ENCODE measurements around the gene BCLAF1. TPM values are rescaled to one million over a fixed set of nuclear protein-coding genes. Genes with fewer than 3 reads are reported as not detected.

The BCLAF1 gene
- total and polyA plus RNA-seq, 4 donors: 23.2 to 326 (median 68.5) TPM

DNA sequence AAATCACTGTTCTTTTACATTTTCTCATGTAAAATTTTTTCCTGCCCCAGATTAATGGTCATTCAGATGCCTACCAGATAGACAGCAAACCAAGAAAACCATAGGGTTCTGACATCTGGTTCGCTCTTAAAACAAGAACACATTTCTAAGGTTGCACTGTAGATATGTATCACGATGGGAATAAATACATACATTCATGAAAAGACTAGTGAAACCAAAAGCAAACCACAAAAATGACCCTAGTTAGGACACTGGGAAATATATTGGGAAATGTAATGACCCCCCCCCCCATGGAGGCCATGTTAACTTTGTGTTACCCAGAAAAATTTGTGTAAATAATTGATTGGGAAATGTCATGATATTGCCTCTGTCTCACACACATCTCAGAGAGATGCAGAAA, 77.0 kb downstream of the BCLAF1 start:
- TF ChIP-seq, protein P1, sequence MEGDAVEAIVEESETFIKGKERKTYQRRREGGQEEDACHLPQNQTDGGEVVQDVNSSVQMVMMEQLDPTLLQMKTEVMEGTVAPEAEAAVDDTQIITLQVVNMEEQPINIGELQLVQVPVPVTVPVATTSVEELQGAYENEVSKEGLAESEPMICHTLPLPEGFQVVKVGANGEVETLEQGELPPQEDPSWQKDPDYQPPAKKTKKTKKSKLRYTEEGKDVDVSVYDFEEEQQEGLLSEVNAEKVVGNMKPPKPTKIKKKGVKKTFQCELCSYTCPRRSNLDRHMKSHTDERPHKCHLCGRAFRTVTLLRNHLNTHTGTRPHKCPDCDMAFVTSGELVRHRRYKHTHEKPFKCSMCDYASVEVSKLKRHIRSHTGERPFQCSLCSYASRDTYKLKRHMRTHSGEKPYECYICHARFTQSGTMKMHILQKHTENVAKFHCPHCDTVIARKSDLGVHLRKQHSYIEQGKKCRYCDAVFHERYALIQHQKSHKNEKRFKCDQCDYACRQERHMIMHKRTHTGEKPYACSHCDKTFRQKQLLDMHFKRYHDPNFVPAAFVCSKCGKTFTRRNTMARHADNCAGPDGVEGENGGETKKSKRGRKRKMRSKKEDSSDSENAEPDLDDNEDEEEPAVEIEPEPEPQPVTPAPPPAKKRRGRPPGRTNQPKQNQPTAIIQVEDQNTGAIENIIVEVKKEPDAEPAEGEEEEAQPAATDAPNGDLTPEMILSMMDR (IDR thresholded peaks at IDR 0.05; ENCODE audit: control extremely low read depth, extremely low read depth): no peak
- no peak overlapping the region for H3K9ac ChIP-seq (ENCODE audit: insufficient read depth in 1 of 2, low read length in 2 of 2)
- H3K9me3 ChIP-seq (ENCODE audit: control insufficient read depth in 4 of 4, insufficient read depth in 3 of 4, low read length in 3 of 4): no peaks in the 10 kb centered on the region
- H3K27ac ChIP-seq (ENCODE audit: low read depth in 1 of 2, low read length in 1 of 2): no peak overlapping the region
- no peak for ATAC-seq (ENCODE audit: insufficient read depth, low FRiP score)
- DNase-seq: peak in 1 of 3 donors; percentile 20
- H3K4me1 ChIP-seq (ENCODE audit: control insufficient read depth in 5 of 5, insufficient read depth in 5 of 5, low read length in 5 of 5): peaks cover 0 to 23% (median 3%) of the 10 kb centered on the region in 5 donors
- 93 to 95% methylated on average over 2 of the region's 2 CpGs for WGBS, 2 donors
- H3K36me3 ChIP-seq (ENCODE audit: control insufficient read depth in 4 of 4, insufficient read depth in 4 of 4, low read length in 4 of 4): no peaks in the 10 kb centered on the region
- H3K4me3 ChIP-seq: no peak overlapping the region
- H3K27me3 ChIP-seq (ENCODE audit: control insufficient read depth in 3 of 3, insufficient read depth in 3 of 3, low read length in 2 of 3): peaks cover 0 to 3% (median 0%) of the 10 kb centered on the region in 3 donors

DNA sequence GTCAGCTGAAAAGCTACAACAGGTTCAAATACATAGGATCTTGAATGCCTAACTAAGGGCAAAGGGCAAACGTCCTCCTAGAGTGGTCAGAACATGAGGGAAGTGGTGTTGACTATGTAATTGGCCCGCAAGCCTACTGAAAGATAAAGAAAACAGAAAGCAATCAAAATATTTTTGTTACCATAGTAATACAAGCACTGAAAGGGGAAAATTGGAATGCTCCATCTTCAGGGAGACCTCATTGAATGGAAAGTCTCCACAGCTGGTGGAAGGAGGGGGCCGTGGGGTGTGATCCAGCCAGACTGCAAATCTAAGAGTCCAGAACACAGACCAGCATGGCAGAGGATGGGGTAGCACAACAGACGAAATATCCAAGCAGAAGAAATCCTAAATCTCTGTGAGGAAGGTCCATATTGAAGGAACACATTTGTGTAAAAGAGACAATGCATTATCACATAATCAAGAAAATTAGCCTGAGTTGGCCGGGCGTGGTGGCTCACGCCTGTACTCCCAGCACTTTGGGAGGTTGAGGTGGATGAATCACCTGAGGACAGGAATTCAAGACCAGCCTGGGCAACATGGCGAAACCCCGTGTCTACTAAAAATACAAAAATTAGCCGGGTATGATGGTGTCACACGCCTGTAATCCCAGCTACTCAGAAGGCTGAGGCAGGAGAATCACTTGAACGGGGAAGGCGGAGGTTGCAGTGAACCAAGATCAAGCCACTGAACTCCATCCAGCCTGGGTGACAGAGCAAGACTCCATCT, 79.1 kb downstream of the BCLAF1 start:
- Histone ChIP-seq H3K36me3 (ENCODE audit: control insufficient read depth in 4 of 4, insufficient read depth in 4 of 4, low read length in 4 of 4) (no peaks in the 10 kb centered on the region), H3K4me1 (ENCODE audit: control insufficient read depth in 5 of 5, insufficient read depth in 5 of 5, low read length in 5 of 5) (peaks cover 0 to 20% (median 2%) of the 10 kb centered on the region in 5 donors), H3K9ac (ENCODE audit: insufficient read depth in 1 of 2, low read length in 2 of 2) (no peak overlapping the region), H3K27me3 (ENCODE audit: control insufficient read depth in 3 of 3, insufficient read depth in 3 of 3, low read length in 2 of 3) (peaks cover 0 to 3% (median 0%) of the 10 kb centered on the region in 3 donors), H3K9me3 (ENCODE audit: control insufficient read depth in 4 of 4, insufficient read depth in 3 of 4, low read length in 3 of 4) (peaks cover 0 to under 1% (median 0%) of the 10 kb centered on the region in 4 donors), H3K4me3 (no peak overlapping the region), H3K27ac (ENCODE audit: low read depth in 1 of 2, low read length in 1 of 2) (no peak overlapping the region)
- DNase-seq: peak in 2 of 3 donors; percentile 33 to 39
- no peak for ATAC-seq (ENCODE audit: insufficient read depth, low FRiP score)
- WGBS, 2 donors: 88 to 94% methylated on average over 13 of the region's 13 CpGs
- TF ChIP-seq, protein P1 (IDR thresholded peaks at IDR 0.05; ENCODE audit: control extremely low read depth, extremely low read depth): no peak

DNA sequence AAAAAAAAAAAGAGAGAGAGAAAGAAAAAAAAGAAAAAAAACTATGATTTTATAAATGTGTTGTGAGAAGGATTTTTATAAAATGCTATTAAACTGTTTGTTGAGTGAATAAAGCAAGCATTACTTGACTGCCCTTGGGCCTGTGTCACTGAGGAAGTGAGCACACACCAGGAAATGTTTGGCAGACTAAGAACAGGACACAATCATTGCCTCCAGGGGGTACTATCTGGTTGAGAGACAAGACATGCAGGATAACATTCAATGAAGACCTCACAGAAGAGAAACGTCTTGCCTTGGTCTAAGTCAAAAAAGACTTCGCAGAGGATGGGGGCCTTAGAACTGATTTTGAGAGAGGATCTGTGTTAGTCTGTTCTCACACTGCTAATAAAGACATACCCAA, 80.2 kb downstream of the BCLAF1 start:
- WGBS, 2 donors: 89 to 98% methylated on average over 2 of the region's 2 CpGs
- H3K27me3 ChIP-seq (ENCODE audit: control insufficient read depth in 3 of 3, insufficient read depth in 3 of 3, low read length in 2 of 3): peaks cover 0 to 3% (median 0%) of the 10 kb centered on the region in 3 donors
- no peak for DNase-seq
- TF ChIP-seq, protein P1 (IDR thresholded peaks at IDR 0.05; ENCODE audit: control extremely low read depth, extremely low read depth): no peak
- H3K27ac ChIP-seq (ENCODE audit: low read depth in 1 of 2, low read length in 1 of 2): no peak overlapping the region
- no peak overlapping the region for H3K9ac ChIP-seq (ENCODE audit: insufficient read depth in 1 of 2, low read length in 2 of 2)
- peaks cover 0 to 2% (median 0%) of the 10 kb centered on the region in 4 donors for H3K9me3 ChIP-seq (ENCODE audit: control insufficient read depth in 4 of 4, insufficient read depth in 3 of 4, low read length in 3 of 4)
- H3K36me3 ChIP-seq (ENCODE audit: control insufficient read depth in 4 of 4, insufficient read depth in 4 of 4, low read length in 4 of 4): no peaks in the 10 kb centered on the region
- peaks cover 0 to 19% (median 1%) of the 10 kb centered on the region in 5 donors for H3K4me1 ChIP-seq (ENCODE audit: control insufficient read depth in 5 of 5, insufficient read depth in 5 of 5, low read length in 5 of 5)
- H3K4me3 ChIP-seq: no peak overlapping the region
- no peak for ATAC-seq (ENCODE audit: insufficient read depth, low FRiP score)

All from lung (tissue), 12 donors.